ENCODE results near the gene GALNT15.

DNA sequence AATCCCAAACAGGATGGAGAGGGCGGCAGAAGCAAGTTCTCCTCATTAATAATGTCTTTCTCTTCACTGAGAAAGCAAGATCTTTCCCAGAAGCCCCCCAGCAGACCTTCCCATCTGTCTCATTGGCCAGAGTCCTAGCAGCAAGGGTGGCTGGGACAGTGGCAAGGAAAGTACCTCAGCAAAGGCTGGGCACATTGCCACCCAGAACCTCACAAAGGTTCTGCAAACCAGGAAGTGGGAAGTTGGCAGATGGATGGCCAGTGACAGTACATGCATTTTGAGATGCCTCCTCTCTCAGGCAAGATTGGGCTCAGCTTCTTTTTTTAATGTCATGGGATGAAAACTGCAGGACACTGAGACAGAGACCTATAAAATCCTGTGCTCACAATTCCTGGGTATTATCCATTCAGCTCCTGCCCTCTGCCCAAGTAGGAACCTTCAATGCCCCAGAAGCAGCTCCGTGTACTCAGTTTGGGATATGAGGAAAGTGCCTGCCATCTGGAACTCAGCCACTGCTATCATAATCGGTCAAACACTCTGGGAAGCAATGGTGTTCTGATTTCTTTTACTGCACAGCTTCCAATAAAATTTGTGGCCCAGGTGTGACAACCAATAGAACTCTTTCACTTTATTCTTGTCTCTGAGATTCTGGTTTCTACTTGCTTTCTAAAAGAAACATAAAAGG is 64.7 kb downstream of the GALNT15 start:
- TF ChIP-seq CTCF (IDR thresholded peaks at IDR 0.05; ENCODE audit: insufficient read depth, low read depth, low read length), result no peak
- no peak for TF ChIP-seq EZH2 (IDR thresholded peaks at IDR 0.05; ENCODE audit: insufficient read depth, low read length)

Measured in astrocyte (in vitro differentiated cells and primary cell).